H1 (cell line): ENCODE data around the gene ELOVL3. TPM values are rescaled to one million over a fixed set of nuclear protein-coding genes. Genes with fewer than 3 reads are reported as not detected.

Experiments
- CTCF ChIA-PET: fragments of 300-600 bp; sonication (Branson Sonifier 250); formaldehyde crosslinking; loops from one replicate; lab custom pipeline; 2021; ENCODE audit not compliant: partially characterized antibody; lab: Charles Lee
- POLR2A ChIA-PET: fragments of 300-600 bp; sonication (Branson Sonifier 250); formaldehyde crosslinking; loops from one replicate; lab custom pipeline; 2021; ENCODE audit warnings: inconsistent platforms; ENCODE audit not compliant: partially characterized antibody; lab: Charles Lee
- DNase-seq, 2 experiments: peaks; one replicate each; pipeline versions ENCODE4 v3.0.0 to v3.0.0-alpha.2; 2010 to 2022; ENCODE audit warnings: low spot score in 2 of 2, low read depth in 1 of 2, mixed read lengths in 1 of 2
- FAIRE-seq: peaks from 2 replicates; lab custom pipeline; 2011; peaks lifted over from hg19 to GRCh38; lab: Jason Lieb, UNC
- H2AFZ ChIP-seq: 2 replicates; pipeline ENCODE4 v1.8.1; 2012; ENCODE audit warnings: low read length, inconsistent platforms
- H2AK5ac ChIP-seq: 2 replicates; pipeline ENCODE4 v1.6.1; 2013; ENCODE audit warnings: low read depth, low read length
- H2BK120ac ChIP-seq: replicated peaks from 2 replicates; pipeline ENCODE3; 2013; ENCODE audit warnings: low read depth, low read length, inconsistent platforms
- H2BK12ac ChIP-seq: 2 replicates; pipeline ENCODE4 v1.6.1; 2013; ENCODE audit warnings: low read depth, low read length
- H2BK15ac ChIP-seq: 2 replicates; pipeline ENCODE4 v1.6.1; 2013; ENCODE audit warnings: low read length
- H2BK20ac ChIP-seq: 2 replicates; pipeline ENCODE4 v1.6.1; 2013; ENCODE audit warnings: low read length
- H2BK5ac ChIP-seq: 2 replicates; pipeline ENCODE4 v1.6.1; 2013; ENCODE audit warnings: low read depth, low read length
- H3K14ac ChIP-seq: 2 replicates; pipeline ENCODE4 v1.6.1; 2013; ENCODE audit warnings: inconsistent platforms; ENCODE audit not compliant: insufficient read length
- H3K18ac ChIP-seq: 2 replicates; pipeline ENCODE4 v1.6.1; 2013; ENCODE audit warnings: low read length; ENCODE audit errors: extremely low read depth
- H3K23ac ChIP-seq: 2 replicates; pipeline ENCODE4 v1.6.1; 2013; ENCODE audit warnings: inconsistent platforms; ENCODE audit not compliant: insufficient read length
- H3K23me2 ChIP-seq: 2 replicates; pipeline ENCODE4 v1.6.1; 2013; ENCODE audit warnings: low read depth, low read length
- H3K27ac ChIP-seq: 2 replicates; pipeline ENCODE4 v1.6.1; 2011; ENCODE audit warnings: low read depth, low read length, inconsistent platforms
- H3K27me3 ChIP-seq, 4 experiments: replicated peaks in 1 of 4; 1 replicate in 1 of 4; 2 replicates in 3 of 4; pipeline versions ENCODE4 v1.6.1 to v1.8.1; 2011 to 2013; ENCODE audit warnings: low read length in 3 of 4, mild to moderate bottlenecking in 3 of 4, inconsistent platforms in 2 of 4, mixed read lengths in 2 of 4, moderate library complexity in 1 of 4; ENCODE audit not compliant: control insufficient read depth in 3 of 4, insufficient read depth in 3 of 4; ENCODE audit errors: extremely low read depth in 1 of 4
- H3K36me3 ChIP-seq, 4 experiments: 2 replicates each; pipeline versions ENCODE4 v1.6.1 to v1.8.1; 2011 to 2013; ENCODE audit warnings: mild to moderate bottlenecking in 4 of 4, low read length in 3 of 4, moderate library complexity in 2 of 4, control low read depth in 1 of 4, inconsistent platforms in 1 of 4; ENCODE audit not compliant: insufficient read depth in 4 of 4, control insufficient read depth in 2 of 4
- H3K4ac ChIP-seq: replicated peaks from 2 replicates; pipeline ENCODE3; 2013; ENCODE audit warnings: low read length, low read depth, mixed read lengths, inconsistent platforms; ENCODE audit not compliant: insufficient read length
- H3K4me1 ChIP-seq, 4 experiments: replicated peaks in 1 of 4; 1 replicate in 1 of 4; 2 replicates in 3 of 4; pipeline versions ENCODE4 v1.6.1 to v1.8.1; 2011 to 2013; ENCODE audit warnings: low read length in 3 of 4, inconsistent platforms in 2 of 4, mixed read lengths in 1 of 4; ENCODE audit not compliant: insufficient read depth in 4 of 4, control insufficient read depth in 3 of 4
- H3K4me2 ChIP-seq, 2 experiments: 2 replicates each; pipeline versions ENCODE4 v1.6.1 to v1.8.1; 2011 to 2013; ENCODE audit warnings: low read depth in 2 of 2, low read length in 2 of 2, control low read depth in 1 of 2, inconsistent platforms in 1 of 2, mild to moderate bottlenecking in 1 of 2; ENCODE audit not compliant: insufficient read depth in 1 of 2
- H3K4me3 ChIP-seq, 4 experiments: fragments of 200-600, 300-600 bp in 1 of 4; sonication (generic), shearing (Covaris generic), sonication (Bioruptor Twin) in 1 of 4; 2 replicates each; pipeline versions ENCODE4 v1.5.1 to v1.8.1; 2011 to 2016; ENCODE audit warnings: low read length in 4 of 4, low read depth in 3 of 4, control low read depth in 2 of 4, inconsistent platforms in 2 of 4, mild to moderate bottlenecking in 2 of 4, mixed read lengths in 1 of 4, moderate library complexity in 1 of 4; ENCODE audit not compliant: insufficient read depth in 2 of 4; ENCODE audit errors: extremely low read depth in 1 of 4
- H3K56ac ChIP-seq: replicated peaks from 2 replicates; pipeline ENCODE3; 2013; ENCODE audit warnings: low read depth, mild to moderate bottlenecking, mixed read lengths, low read length, inconsistent platforms; ENCODE audit not compliant: insufficient read length
- H3K79me1 ChIP-seq: 2 replicates; pipeline ENCODE4 v1.6.1; 2013; ENCODE audit warnings: low read depth, low read length, control low read depth
- H3K79me2 ChIP-seq, 2 experiments: 2 replicates each; pipeline versions ENCODE4 v1.6.1 to v1.8.1; 2012 to 2013; ENCODE audit warnings: low read length in 2 of 2, mild to moderate bottlenecking in 2 of 2, inconsistent platforms in 1 of 2; ENCODE audit not compliant: insufficient read depth in 2 of 2, control insufficient read depth in 1 of 2
- H3K9ac ChIP-seq, 4 experiments: replicated peaks in 1 of 4; 1 replicate in 1 of 4; 2 replicates in 3 of 4; pipeline versions ENCODE4 v1.6.1 to v1.8.1; 2011 to 2013; ENCODE audit warnings: low read depth in 3 of 4, low read length in 3 of 4, control low read depth in 2 of 4, mild to moderate bottlenecking in 2 of 4, moderate library complexity in 2 of 4, inconsistent platforms in 1 of 4; ENCODE audit errors: extremely low read depth in 1 of 4
- H3K9me3 ChIP-seq, 2 experiments: 2 replicates each; pipeline versions ENCODE4 v1.6.1 to v1.8.1; 2012 to 2013; ENCODE audit warnings: mild to moderate bottlenecking in 2 of 2, moderate library complexity in 2 of 2, control low read depth in 1 of 2, inconsistent platforms in 1 of 2, low read depth in 1 of 2, low read length in 1 of 2, mixed read lengths in 1 of 2; ENCODE audit not compliant: insufficient read depth in 2 of 2
- H4K20me1 ChIP-seq, 2 experiments: replicated peaks in 1 of 2; 2 replicates each; pipeline versions ENCODE3 to v1.8.1; 2011 to 2013; ENCODE audit warnings: inconsistent platforms in 2 of 2, low read length in 2 of 2, mild to moderate bottlenecking in 1 of 2; ENCODE audit not compliant: insufficient read depth in 2 of 2, control insufficient read depth in 1 of 2
- H4K5ac ChIP-seq: 2 replicates; pipeline ENCODE4 v1.6.1; 2013; ENCODE audit warnings: low read length, low read depth, mixed read lengths, inconsistent platforms; ENCODE audit not compliant: insufficient read length
- H4K8ac ChIP-seq: 2 replicates; pipeline ENCODE4 v1.8.0; 2013; ENCODE audit warnings: mild to moderate bottlenecking, moderate library complexity, low read length, inconsistent platforms; ENCODE audit not compliant: insufficient read depth; ENCODE audit errors: extremely low read depth
- H4K91ac ChIP-seq: replicated peaks from 2 replicates; pipeline ENCODE3; 2013; ENCODE audit warnings: low read length, mixed read lengths, inconsistent platforms; ENCODE audit not compliant: insufficient read length
- ATF3 ChIP-seq: IDR thresholded peaks from 2 replicates; pipeline ENCODE4 v1.6.1; 2011; ENCODE audit warnings: low read depth, mild to moderate bottlenecking, low read length; ENCODE audit not compliant: insufficient read depth
- BACH1 ChIP-seq: IDR thresholded peaks from 2 replicates; pipeline ENCODE4 v1.6.1; 2012; ENCODE audit warnings: low read length, improper control_type of control experiment
- BRCA1 ChIP-seq: IDR thresholded peaks from 2 replicates; pipeline ENCODE4 v1.6.1; 2012; ENCODE audit warnings: low read depth, low read length, improper control_type of control experiment
- E2F6 ChIP-seq: IDR thresholded peaks from 2 replicates; pipeline ENCODE4 v1.6.1; 2012; ENCODE audit warnings: inconsistent platforms
- JUND ChIP-seq: IDR thresholded peaks from 2 replicates; pipeline ENCODE4 v1.6.1; 2011; ENCODE audit warnings: mild to moderate bottlenecking, improper control_type of control experiment, low read length
- MAX ChIP-seq: IDR thresholded peaks from 2 replicates; pipeline ENCODE4 v1.6.1; 2012; ENCODE audit warnings: inconsistent platforms
- POLR2A ChIP-seq, 2 experiments: IDR thresholded peaks; 1 replicate in 1 of 2; 2 replicates in 1 of 2; pipeline ENCODE4 v1.6.1; 2011; ENCODE audit warnings: low read depth in 2 of 2, low read length in 2 of 2, mild to moderate bottlenecking in 2 of 2; ENCODE audit errors: control extremely low read depth in 1 of 2
- RNF2 ChIP-seq: fragments of 200-900, 300-1000 bp; sonication (generic); IDR thresholded peaks from 2 replicates; pipeline ENCODE4 v1.7.1; 2016; ENCODE audit warnings: borderline replicate concordance, low read depth, mild to moderate bottlenecking, antibody characterized with exemption, low read length; ENCODE audit not compliant: poor library complexity, severe bottlenecking; ENCODE audit errors: missing control alignments
- SIRT6 ChIP-seq: IDR thresholded peaks from one replicate; pipeline ENCODE4 v1.7.1; 2012; ENCODE audit warnings: low read length, inconsistent platforms
- SRF ChIP-seq: IDR thresholded peaks from 2 replicates; pipeline ENCODE4 v1.6.1; 2011; ENCODE audit warnings: mild to moderate bottlenecking, low read depth, low read length, moderate library complexity
- TAF1 ChIP-seq: IDR thresholded peaks from 2 replicates; pipeline ENCODE4 v1.6.1; 2011; ENCODE audit warnings: mild to moderate bottlenecking, low read depth, low read length
- TEAD4 ChIP-seq: IDR thresholded peaks from 2 replicates; pipeline ENCODE4 v1.6.1; 2012; ENCODE audit warnings: low read depth, low read length, inconsistent platforms, mixed read lengths
- polyA plus RNA-seq, 7 experiments: library from polyadenylated mRNA; depleted of rRNA in 3 of 7; stranded (reverse) in 5 of 7; unstranded in 2 of 7; fragments of >200 nt in 5 of 7; fragments of 200-250 nt in 2 of 7; gene quantifications; 1 replicate in 5 of 7; 2 replicates in 1 of 7; 4 replicates in 1 of 7; pipeline versions ENCODE4 v1.2.1 to v1.2.3, GENCODE V29; 2011 to 2013; ENCODE audit warnings: missing spikeins in 2 of 7, mixed read lengths in 2 of 7
- total RNA-seq: library from RNA; stranded (reverse); fragmentation: NEBNext Ultra II Directional; extraction: Animal tissue kit (Norgen Biotek cat#: 25700); gene quantifications from 2 replicates; pipeline ENCODE4 v1.2.1, GENCODE V29; 2021

The ELOVL3 gene
- total and polyA plus RNA-seq, 2 of the 8 experiments (the other 6 are each of a cell fraction or from before 2014, with no cell fraction given) = 0.27 TPM; not detected in 1

- no peak overlapping the region for H3K23ac ChIP-seq
- H3K27ac ChIP-seq = no peak overlapping the region
- no peak overlapping the region for H4K5ac ChIP-seq
- no peak overlapping the region for H3K14ac ChIP-seq
- no peak overlapping the region for H4K8ac ChIP-seq
- H2BK20ac ChIP-seq = no peak overlapping the region
- FAIRE-seq = no peak
- no peaks in the 10 kb centered on the region for H3K23me2 ChIP-seq
- no peak overlapping the region for H3K4me3 ChIP-seq
- ChIA-PET CTCF (interaction anchor here (0.8 to 1.6 kb wide), 8 partner anchors 9 to 102 kb away, joined by 3 to 5 read pairs (median 4); no protein-coding TSS in a partner anchor), POLR2A (no interaction called here)
- H2BK120ac ChIP-seq = no peak overlapping the region
- H2AFZ ChIP-seq = no peak overlapping the region
- no peak overlapping the region for H2BK12ac ChIP-seq
- H3K4ac ChIP-seq = no peak overlapping the region
- no peak overlapping the region for H2AK5ac ChIP-seq
- no peaks in the 10 kb centered on the region for H3K79me2 ChIP-seq
- H3K18ac ChIP-seq = no peak overlapping the region
- H3K4me1 ChIP-seq = no peaks in the 10 kb centered on the region
- no peak overlapping the region for H2BK5ac ChIP-seq
- peaks cover 0 to 1% of the 10 kb centered on the region in 2 experiments for H4K20me1 ChIP-seq
- H3K9ac ChIP-seq = no peak overlapping the region
- H3K36me3 ChIP-seq = no peaks in the 10 kb centered on the region
- H4K91ac ChIP-seq = no peak overlapping the region
- no peak overlapping the region for H3K56ac ChIP-seq
- no peak for DNase-seq
- H3K79me1 ChIP-seq = no peaks in the 10 kb centered on the region
- H3K27me3 ChIP-seq = no peaks in the 10 kb centered on the region
- H3K9me3 ChIP-seq = no peaks in the 10 kb centered on the region
- H3K4me2 ChIP-seq = no peak overlapping the region
- no peak overlapping the region for H2BK15ac ChIP-seq
- no peak for TF ChIP-seq MAX
- no peak for TF ChIP-seq SRF
- no peak for TF ChIP-seq POLR2A (IDR thresholded peaks at IDR 0.05; ENCODE audit: control extremely low read depth in 1 of 2, low read depth in 2 of 2, low read length in 2 of 2)
- no peak for TF ChIP-seq SIRT6
- no peak for TF ChIP-seq TEAD4
- TF ChIP-seq RNF2 = no peak
- no peak for TF ChIP-seq E2F6
- no peak for TF ChIP-seq ATF3
- TF ChIP-seq TAF1 = no peak
- TF ChIP-seq JUND = no peak
- no peak for TF ChIP-seq BRCA1
- TF ChIP-seq BACH1 = no peak
- TF ChIP-seq, all 59 proteins: peak for 0
Measured at GRCh38 chr10:102279104-102279503, 53.0 kb downstream of the ELOVL3 start.
